Gastrocnemius medialis (tissue), 4 donors: ENCODE measurements around the gene MEPCE. TPM values are rescaled to one million over a fixed set of nuclear protein-coding genes. Genes with fewer than 3 reads are reported as not detected.

Experiments used
- ATAC-seq, 2 donors: fragments of 150-250 bp; one replicate each; pipeline ENCODE4 v1.9.1; 2016
- DNase-seq, 2 donors: peaks; one replicate each; pipeline ENCODE4 v3.0.0-alpha.2; 2019
- H3K27ac ChIP-seq, 4 donors: fragments of 200-600 bp; sonication (generic); 1 replicate in 1 of 4; 2 replicates in 3 of 4; pipeline ENCODE4 v1.5.1; 2016 to 2018; ENCODE audit warnings: mild to moderate bottlenecking in 2 of 4, moderate library complexity in 1 of 4
- H3K27me3 ChIP-seq, 3 donors: fragments of 200-600 bp; sonication (generic) in 2 of 3; 1 replicate in 1 of 3; 2 replicates in 2 of 3; pipeline versions ENCODE4 v1.5.1 to v1.6.0; 2016 to 2019; ENCODE audit warnings: mild to moderate bottlenecking in 1 of 3, moderate library complexity in 1 of 3
- H3K36me3 ChIP-seq, 2 donors: fragments of 200-600 bp; sonication (generic) in 1 of 2; one replicate each; pipeline ENCODE4 v1.5.1; 2017 to 2018
- H3K4me1 ChIP-seq, 2 donors: fragments of 200-600 bp; sonication (generic) in 1 of 2; one replicate each; pipeline ENCODE4 v1.5.1; 2016 to 2017; ENCODE audit warnings: mild to moderate bottlenecking in 2 of 2
- H3K4me3 ChIP-seq, 4 donors: fragments of 200-600 bp; sonication (generic) in 3 of 4; 1 replicate in 1 of 4; 2 replicates in 3 of 4; pipeline ENCODE4 v1.5.1; 2016 to 2019; ENCODE audit warnings: mild to moderate bottlenecking in 2 of 4
- H3K9me3 ChIP-seq, 3 donors: fragments of 200-600 bp; sonication (generic) in 2 of 3; 1 replicate in 1 of 3; 2 replicates in 2 of 3; pipeline ENCODE4 v1.5.1; 2016 to 2019
- CTCF ChIP-seq, 5 experiments: fragments of 450-650 bp in 3 of 5; fragments of 200-600 bp in 2 of 5; sonication (generic) in 2 of 5; IDR thresholded peaks in 4 of 5; conservative IDR thresholded peaks in 1 of 5; 1 replicate in 4 of 5; 2 replicates in 1 of 5; pipeline ENCODE4 v1.5.1; 2016 to 2019; ENCODE audit warnings: antibody characterized with exemption in 5 of 5, mild to moderate bottlenecking in 3 of 5, moderate library complexity in 3 of 5
- POLR2A ChIP-seq, 2 donors: fragments of 450-650 bp; IDR thresholded peaks; one replicate each; pipeline ENCODE4 v1.6.1; 2017; ENCODE audit warnings: antibody characterized with exemption in 2 of 2, mild to moderate bottlenecking in 2 of 2, moderate library complexity in 2 of 2
- in situ Hi-C, 4 donors: fragments of 200-750 bp; cut with MboI; loops; one replicate each; pipeline versions ENCODE4 v1.15.0 to v1.8.0; 2017; ENCODE audit warnings: low sequenced_read_pairs in 4 of 4
- intact Hi-C: fragments of 100-400 bp; cut with DNase I; formaldehyde crosslinking; loops from one replicate; pipeline ENCODE4 v1.15.1; 2023; ENCODE audit warnings: low total_unique reads
- total RNA-seq, 4 donors: library from RNA; depleted of rRNA; stranded (reverse); fragments of >200 nt; gene quantifications; one replicate each; pipeline versions ENCODE4 v1.1.0 to v1.2.3, GENCODE V29; 2016

The MEPCE gene
- total RNA-seq, 4 donors from 2014 or later = 23.5 to 39.9 (median 28.6) TPM

DNA sequence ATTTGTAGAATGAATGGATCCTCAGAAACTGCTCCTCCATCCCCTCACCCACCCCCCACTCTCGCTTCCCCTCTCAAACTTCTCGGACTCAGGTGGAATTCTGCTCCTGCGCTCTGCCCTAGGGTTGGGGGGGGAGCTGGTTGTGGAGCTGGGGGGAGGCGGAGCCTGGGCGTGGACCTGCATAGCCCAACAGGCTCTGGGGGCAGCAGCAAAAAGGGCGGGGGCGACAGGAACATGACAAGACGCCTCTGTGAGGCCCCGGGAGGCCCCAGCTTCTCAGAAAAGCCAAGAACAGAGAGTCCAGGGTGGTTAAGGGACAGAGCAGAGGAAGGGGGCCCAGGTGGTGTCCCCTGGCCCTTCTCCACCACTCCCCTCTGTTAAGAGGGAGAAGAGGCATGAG is 45.9 kb downstream of the MEPCE start:
- peak overlapping the region in 1 of 4 donors; percentile 96 for H3K4me3 ChIP-seq
- intact Hi-C loops (loop anchor here (10.0 kb wide), 2 partner anchors 199 to 229 kb away; partner anchors contain the start of genes GNB2 and POP7), in situ Hi-C loops (loop anchor here in 3 of 4 donors (5.0 to 10.0 kb wide), 3 partner anchors 67 to 219 kb away; partner anchors contain the start of gene GIGYF1 (in 2 of the 3))
- peak overlapping the region; percentile 3 to 99 (median 54) for H3K27ac ChIP-seq
- TF ChIP-seq POLR2A (IDR thresholded peaks at IDR 0.05) = no peak
- TF ChIP-seq CTCF (IDR thresholded peaks at IDR 0.05 in 4 of 5, conservative IDR thresholded peaks at IDR 0.05 in 1 of 5) = no peak
- peaks cover 32 to 37% of the 10 kb centered on the region in 2 donors for H3K4me1 ChIP-seq
- H3K36me3 ChIP-seq = peaks cover 0 to 11% of the 10 kb centered on the region in 2 donors
- ATAC-seq = no peak
- DNase-seq = no peak
- H3K27me3 ChIP-seq = no peaks in the 10 kb centered on the region
- no peaks in the 10 kb centered on the region for H3K9me3 ChIP-seq

- intact Hi-C loops (loop anchor here (10.0 kb wide), 2 partner anchors 199 to 229 kb away; partner anchors contain the start of genes GNB2 and POP7), in situ Hi-C loops (loop anchor here in 3 of 4 donors (5.0 to 10.0 kb wide), 3 partner anchors 66 to 219 kb away; partner anchors contain the start of gene GIGYF1 (in 2 of the 3))
- Histone ChIP-seq H3K36me3 (peaks cover 0 to 11% of the 10 kb centered on the region in 2 donors), H3K27me3 (no peaks in the 10 kb centered on the region), H3K9me3 (no peaks in the 10 kb centered on the region), H3K4me3 (peak overlapping the region in 3 of 4 donors; percentile 96 to 98 (median 97)), H3K27ac (peak overlapping the region; percentile 17 to 99 (median 71)), H3K4me1 (peaks cover 32 to 37% of the 10 kb centered on the region in 2 donors)
- no peak for TF ChIP-seq POLR2A (IDR thresholded peaks at IDR 0.05)
- no peak for TF ChIP-seq CTCF (IDR thresholded peaks at IDR 0.05 in 4 of 5, conservative IDR thresholded peaks at IDR 0.05 in 1 of 5)
- DNase-seq (no peak), ATAC-seq (no peak)
Measured at GRCh38 chr7:100476101-100476780, 46.6 kb downstream of the MEPCE start.

DNA sequence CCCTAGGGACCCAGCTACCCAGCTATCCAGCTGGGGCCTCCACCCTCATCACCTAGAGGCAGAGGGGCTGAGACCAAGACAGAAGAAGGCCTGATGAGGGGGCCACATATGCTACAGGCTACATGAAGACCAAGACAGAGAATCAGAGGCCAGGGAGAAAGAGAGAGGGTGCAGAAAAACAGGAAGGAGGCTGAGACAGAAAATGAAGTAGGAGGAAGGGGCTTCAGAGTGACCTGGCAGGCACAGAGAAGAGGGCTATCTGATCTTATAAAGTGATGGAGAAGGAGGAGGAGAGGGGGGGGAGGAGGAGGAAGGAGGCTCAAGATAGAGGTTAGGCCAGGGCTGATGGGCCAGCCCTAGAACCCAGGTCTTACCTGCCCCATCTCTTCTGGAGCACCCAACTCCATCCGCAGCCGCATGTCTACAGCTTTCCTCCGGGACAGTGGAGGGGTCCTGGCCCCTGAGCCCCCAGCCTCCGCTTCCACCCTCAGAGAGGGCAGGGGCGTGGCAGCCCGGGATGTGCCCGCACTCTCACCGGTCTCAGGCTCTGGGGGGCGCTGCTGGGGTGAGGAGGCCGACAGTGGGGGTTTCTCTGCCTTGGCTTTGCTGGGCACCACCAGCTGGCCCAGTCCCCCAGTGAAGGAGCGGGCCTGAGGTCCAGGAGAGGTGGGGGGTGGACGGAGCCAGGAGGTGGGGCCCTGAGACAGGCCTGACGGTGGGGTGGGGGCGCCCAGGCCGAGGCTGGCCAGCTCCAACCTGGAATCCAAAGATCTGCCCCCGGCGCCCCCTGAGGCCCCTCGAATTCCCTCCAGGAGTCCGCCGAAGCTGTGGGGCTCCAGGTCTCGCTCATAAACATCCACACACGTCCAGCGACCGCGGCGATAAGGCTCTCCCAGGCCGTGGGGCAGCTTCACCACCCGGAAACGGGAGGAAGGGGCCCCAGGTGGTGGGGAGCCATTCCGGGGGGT is 47.6 kb downstream of the MEPCE start:
- Histone ChIP-seq H3K27ac (peak overlapping the region; percentile 90 to 99 (median 94)), H3K27me3 (no peaks in the 10 kb centered on the region), H3K4me3 (peak overlapping the region; percentile 96 to 100 (median 98)), H3K9me3 (no peaks in the 10 kb centered on the region), H3K36me3 (peaks cover 0 to 11% of the 10 kb centered on the region in 2 donors), H3K4me1 (peaks cover 32 to 37% of the 10 kb centered on the region in 2 donors)
- ATAC-seq (no peak), DNase-seq (no peak)
- intact Hi-C loops (loop anchor here (10.0 kb wide), 2 partner anchors 198 to 228 kb away; partner anchors contain the start of genes GNB2 and POP7), in situ Hi-C loops (loop anchor here in 3 of 4 donors (5.0 to 10.0 kb wide), 3 partner anchors 65 to 218 kb away; partner anchors contain the start of gene GIGYF1 (in 2 of the 3))
- TF ChIP-seq POLR2A (IDR thresholded peaks at IDR 0.05) (no peak), CTCF (IDR thresholded peaks at IDR 0.05 in 4 of 5, conservative IDR thresholded peaks at IDR 0.05 in 1 of 5) (no peak)

DNA sequence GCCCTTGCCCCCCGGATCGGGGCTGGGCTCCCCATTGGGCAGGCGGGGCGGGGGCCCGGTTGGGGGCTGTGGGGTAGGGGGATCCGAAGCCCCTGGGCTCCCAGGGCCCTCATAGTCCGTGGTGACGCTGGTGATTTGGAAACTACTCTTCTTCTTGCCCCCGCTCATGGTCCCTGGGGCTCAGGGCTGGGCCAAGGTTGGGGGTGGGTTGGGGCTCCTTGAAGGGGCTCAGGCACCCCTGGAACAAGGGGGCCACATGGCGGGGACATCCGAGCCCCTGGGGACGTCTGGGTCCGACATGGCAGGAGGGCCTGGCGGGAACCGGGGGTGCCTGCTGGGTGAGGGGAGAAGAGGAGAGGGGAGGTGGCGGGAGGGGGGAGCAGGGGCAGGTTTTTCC is 48.2 kb downstream of the MEPCE start:
- H3K9me3 ChIP-seq = no peaks in the 10 kb centered on the region
- intact Hi-C loops = loop anchor here (2.0 to 10.0 kb wide), 4 partner anchors 41 to 227 kb away; partner anchors contain the start of genes AGFG2, GNB2, POP7 and PPP1R35
- ATAC-seq (no peak), DNase-seq (no peak)
- no peaks in the 10 kb centered on the region for H3K27me3 ChIP-seq
- TF ChIP-seq CTCF (IDR thresholded peaks at IDR 0.05 in 4 of 5, conservative IDR thresholded peaks at IDR 0.05 in 1 of 5) (no peak), POLR2A (IDR thresholded peaks at IDR 0.05) (no peak)
- H3K4me1 ChIP-seq = peaks cover 34 to 39% of the 10 kb centered on the region in 2 donors
- H3K27ac ChIP-seq = peak overlapping the region; percentile 90 to 99 (median 94)
- H3K36me3 ChIP-seq = peaks cover 0 to 11% of the 10 kb centered on the region in 2 donors
- in situ Hi-C loops = loop anchor here in 3 of 4 donors (5.0 to 10.0 kb wide), 3 partner anchors 64 to 217 kb away; partner anchors contain the start of gene GIGYF1 (in 2 of the 3)
- H3K4me3 ChIP-seq = peak overlapping the region; percentile 96 to 100 (median 98)
